WTC11 (cell line): ENCODE results near the gene RGS21. TPM values are rescaled to one million over a fixed set of nuclear protein-coding genes. Genes with fewer than 3 reads are reported as not detected.

Experiments used
- ATAC-seq: fragments of 200-7000 bp; cut with Tn5 transposase; 2 replicates; pipeline ENCODE4 v1.10.0; 2021; ENCODE audit warnings: mild to moderate bottlenecking, moderate library complexity
- CTCF ChIA-PET: fragments of 300-600 bp; sonication (Branson Sonifier 250); formaldehyde crosslinking; loops from one replicate; lab custom pipeline; 2021; ENCODE audit warnings: antibody characterized with exemption; lab: Charles Lee
- POLR2A ChIA-PET: fragments of 350-600 bp; sonication (Branson Sonifier 250); formaldehyde crosslinking; loops from one replicate; lab custom pipeline; 2021; ENCODE audit warnings: antibody characterized with exemption; lab: Charles Lee
- DNase-seq: peaks from one replicate; pipeline ENCODE4 v3.0.0; 2021; ENCODE audit warnings: low spot score
- H3K27ac Mint-ChIP-seq: 2 replicates; pipeline ENCODE4 v1.8.0; 2021; ENCODE audit warnings: mixed read lengths
- H3K27me3 Mint-ChIP-seq: 2 replicates; pipeline ENCODE4 v1.8.0; 2021; ENCODE audit warnings: low read depth, mild to moderate bottlenecking, moderate library complexity, mixed read lengths
- H3K36me3 Mint-ChIP-seq: 2 replicates; pipeline ENCODE4 v1.8.0; 2021; ENCODE audit warnings: mixed read lengths
- H3K4me1 Mint-ChIP-seq: 2 replicates; pipeline ENCODE4 v1.8.0; 2022; ENCODE audit warnings: mixed read lengths
- H3K4me3 Mint-ChIP-seq: 2 replicates; pipeline ENCODE4 v1.8.0; 2021; ENCODE audit warnings: mild to moderate bottlenecking, moderate library complexity, mixed read lengths
- H3K9me3 Mint-ChIP-seq: 2 replicates; pipeline ENCODE4 v1.8.0; 2021; ENCODE audit warnings: mixed read lengths
- ARID4B ChIP-seq: sonication (generic); formaldehyde crosslinking; IDR thresholded peaks from 2 replicates; pipeline ENCODE4 v1.8.0; 2023; ENCODE audit warnings: missing genetic modification reagents, mild to moderate bottlenecking, borderline replicate concordance
- ATF1 ChIP-seq: sonication (generic); formaldehyde crosslinking; IDR thresholded peaks from 2 replicates; pipeline ENCODE4 v1.8.1; 2023; ENCODE audit warnings: mild to moderate bottlenecking, moderate library complexity, missing genetic modification reagents
- CDX4 ChIP-seq: fragments of 250-450 bp; sonication (Bioruptor Pico); IDR thresholded peaks from 2 replicates; pipeline ENCODE4 v1.9.0; 2021; ENCODE audit warnings: moderate library complexity, mild to moderate bottlenecking, inconsistent platforms, borderline replicate concordance
- E2F5 ChIP-seq: sonication (generic); formaldehyde crosslinking; IDR thresholded peaks from 2 replicates; pipeline ENCODE4 v1.8.1; 2022; ENCODE audit warnings: mild to moderate bottlenecking, moderate library complexity, missing genetic modification reagents
- GABPB1 ChIP-seq: sonication (generic); formaldehyde crosslinking; IDR thresholded peaks from 2 replicates; pipeline ENCODE4 v1.8.1; 2023; ENCODE audit warnings: mild to moderate bottlenecking, missing genetic modification reagents
- HMGXB4 ChIP-seq: sonication (generic); formaldehyde crosslinking; IDR thresholded peaks from 2 replicates; pipeline ENCODE4 v1.8.1; 2023; ENCODE audit warnings: mild to moderate bottlenecking, moderate library complexity, missing genetic modification reagents
- IRF1 ChIP-seq: sonication (generic); formaldehyde crosslinking; IDR thresholded peaks from 2 replicates; pipeline ENCODE4 v1.8.0; 2023; ENCODE audit warnings: missing genetic modification reagents
- MXD4 ChIP-seq: fragments of 250-450 bp; sonication (Bioruptor Pico); IDR thresholded peaks from 2 replicates; pipeline ENCODE4 v1.8.0; 2021; ENCODE audit warnings: mild to moderate bottlenecking, moderate library complexity, borderline replicate concordance
- MYBL2 ChIP-seq: sonication (generic); formaldehyde crosslinking; IDR thresholded peaks from 2 replicates; pipeline ENCODE4 v1.8.1; 2023; ENCODE audit warnings: mild to moderate bottlenecking, moderate library complexity, missing genetic modification reagents
- RORB ChIP-seq: fragments of 250-450 bp; sonication (Bioruptor Pico); IDR thresholded peaks from 2 replicates; pipeline ENCODE4 v1.9.0; 2021; ENCODE audit warnings: mild to moderate bottlenecking
- SMAD4 ChIP-seq: sonication (generic); formaldehyde crosslinking; IDR thresholded peaks from 2 replicates; pipeline ENCODE4 v1.8.0; 2022; ENCODE audit warnings: mild to moderate bottlenecking, missing genetic modification reagents
- TP53 ChIP-seq: sonication (generic); formaldehyde crosslinking; IDR thresholded peaks from 2 replicates; pipeline ENCODE4 v1.8.1; 2023; ENCODE audit warnings: mild to moderate bottlenecking, missing genetic modification reagents
- ZBTB43 ChIP-seq: sonication (generic); formaldehyde crosslinking; IDR thresholded peaks from 2 replicates; pipeline ENCODE4 v1.8.1; 2023; ENCODE audit warnings: mild to moderate bottlenecking, missing genetic modification reagents
- ZNF121 ChIP-seq: sonication (generic); formaldehyde crosslinking; IDR thresholded peaks from 2 replicates; pipeline ENCODE4 v1.8.0; 2023; ENCODE audit warnings: missing genetic modification reagents
- ZNF138 ChIP-seq: sonication (generic); formaldehyde crosslinking; conservative IDR thresholded peaks from 2 replicates; pipeline ENCODE4 v1.8.1; 2022; ENCODE audit warnings: mild to moderate bottlenecking, moderate library complexity, missing genetic modification reagents
- ZNF219 ChIP-seq: sonication (generic); formaldehyde crosslinking; IDR thresholded peaks from 2 replicates; pipeline ENCODE4 v1.8.0; 2023; ENCODE audit warnings: missing genetic modification reagents, mild to moderate bottlenecking, borderline replicate concordance
- total RNA-seq: library from RNA; stranded (reverse); gene quantifications from 3 replicates; pipeline ENCODE4 v1.2.3, GENCODE V29; 2021

RGS21 gene
- total RNA-seq, 1 experiment from 2014 or later: not detected

- POLR2A ChIA-PET: no interaction called here
- no peak overlapping the region for H3K4me3 Mint-ChIP-seq
- H3K4me1 Mint-ChIP-seq: no peaks in the 10 kb centered on the region
- no peak for DNase-seq
- H3K36me3 Mint-ChIP-seq: no peaks in the 10 kb centered on the region
- TF ChIP-seq ZNF219 (no peak), ATF1 (CRISPR knock-in tag) (no peak), MYBL2 (CRISPR knock-in tag) (no peak), GABPB1 (no peak), ZNF121 (CRISPR knock-in tag) (no peak), CDX4 (CRISPR knock-in tag) (no peak), IRF1 (no peak), TP53 (CRISPR knock-in tag) (no peak), ZBTB43 (CRISPR knock-in tag) (no peak), SMAD4 (CRISPR knock-in tag) (no peak), HMGXB4 (CRISPR knock-in tag) (no peak), MXD4 (no peak), RORB (CRISPR knock-in tag) (no peak), ARID4B (CRISPR knock-in tag) (no peak), ZNF138 (CRISPR knock-in tag) (no peak), E2F5 (no peak)
- ATAC-seq: no peak
- no peaks in the 10 kb centered on the region for H3K9me3 Mint-ChIP-seq
- no peaks in the 10 kb centered on the region for H3K27me3 Mint-ChIP-seq
- no peak overlapping the region for H3K27ac Mint-ChIP-seq
- CTCF ChIA-PET: no interaction called here
Measured at GRCh38 chr1:192407206-192407605, 90.4 kb downstream of the RGS21 start.

Other genes with a start within 250 kb of the RGS21 start
- not detected in 3 replicates for gene RGS18, start 158.5 kb upstream of the RGS21 start, total RNA-seq